ENCODE results near the gene B3GNT9.

DNA sequence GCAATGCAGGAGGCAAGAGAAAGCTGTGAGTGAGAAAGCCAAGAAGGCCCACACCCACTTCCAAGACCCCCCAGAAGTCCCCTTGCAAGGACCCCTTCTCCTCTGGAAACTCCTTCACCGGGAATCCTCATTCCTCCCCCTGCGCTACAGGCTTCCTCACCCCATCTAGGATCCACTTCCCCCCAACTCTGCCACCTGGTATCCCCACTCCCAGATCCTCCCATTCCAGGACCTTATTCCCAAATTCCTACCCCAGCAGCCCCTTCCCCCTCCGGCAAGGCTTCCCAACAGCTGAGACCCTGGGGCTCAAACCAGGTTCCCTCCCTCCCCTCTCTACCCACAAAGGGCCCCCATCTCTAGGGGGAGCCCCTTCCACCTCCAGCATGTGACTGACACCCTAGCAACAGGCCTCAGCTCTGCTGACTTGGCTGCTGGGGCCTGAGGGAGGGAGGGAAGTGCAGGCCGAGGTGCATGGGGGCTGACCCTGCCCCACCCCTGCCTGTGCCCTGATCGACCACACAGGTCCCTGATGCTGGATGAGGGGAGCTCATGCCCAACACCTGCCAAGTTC, 15.9 kb upstream of the B3GNT9 start:
- TF ChIP-seq, protein P1, sequence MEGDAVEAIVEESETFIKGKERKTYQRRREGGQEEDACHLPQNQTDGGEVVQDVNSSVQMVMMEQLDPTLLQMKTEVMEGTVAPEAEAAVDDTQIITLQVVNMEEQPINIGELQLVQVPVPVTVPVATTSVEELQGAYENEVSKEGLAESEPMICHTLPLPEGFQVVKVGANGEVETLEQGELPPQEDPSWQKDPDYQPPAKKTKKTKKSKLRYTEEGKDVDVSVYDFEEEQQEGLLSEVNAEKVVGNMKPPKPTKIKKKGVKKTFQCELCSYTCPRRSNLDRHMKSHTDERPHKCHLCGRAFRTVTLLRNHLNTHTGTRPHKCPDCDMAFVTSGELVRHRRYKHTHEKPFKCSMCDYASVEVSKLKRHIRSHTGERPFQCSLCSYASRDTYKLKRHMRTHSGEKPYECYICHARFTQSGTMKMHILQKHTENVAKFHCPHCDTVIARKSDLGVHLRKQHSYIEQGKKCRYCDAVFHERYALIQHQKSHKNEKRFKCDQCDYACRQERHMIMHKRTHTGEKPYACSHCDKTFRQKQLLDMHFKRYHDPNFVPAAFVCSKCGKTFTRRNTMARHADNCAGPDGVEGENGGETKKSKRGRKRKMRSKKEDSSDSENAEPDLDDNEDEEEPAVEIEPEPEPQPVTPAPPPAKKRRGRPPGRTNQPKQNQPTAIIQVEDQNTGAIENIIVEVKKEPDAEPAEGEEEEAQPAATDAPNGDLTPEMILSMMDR (IDR thresholded peaks at IDR 0.05): no peak
- TF ChIP-seq, protein P2, sequence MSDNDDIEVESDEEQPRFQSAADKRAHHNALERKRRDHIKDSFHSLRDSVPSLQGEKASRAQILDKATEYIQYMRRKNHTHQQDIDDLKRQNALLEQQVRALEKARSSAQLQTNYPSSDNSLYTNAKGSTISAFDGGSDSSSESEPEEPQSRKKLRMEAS (IDR thresholded peaks at IDR 0.05): no peak
- TF ChIP-seq POLR2A (IDR thresholded peaks at IDR 0.05; ENCODE audit: low read length) (no peak), BHLHE40 (IDR thresholded peaks at IDR 0.05; ENCODE audit: low read depth, low read length) (no peak), FOSL2 (IDR thresholded peaks at IDR 0.05) (no peak), FOSL2 (CRISPR knock-in tag; IDR thresholded peaks at IDR 0.05) (no peak), MAFK (IDR thresholded peaks at IDR 0.05; ENCODE audit: partially characterized antibody) (no peak)
- TF ChIP-seq, protein P3, sequence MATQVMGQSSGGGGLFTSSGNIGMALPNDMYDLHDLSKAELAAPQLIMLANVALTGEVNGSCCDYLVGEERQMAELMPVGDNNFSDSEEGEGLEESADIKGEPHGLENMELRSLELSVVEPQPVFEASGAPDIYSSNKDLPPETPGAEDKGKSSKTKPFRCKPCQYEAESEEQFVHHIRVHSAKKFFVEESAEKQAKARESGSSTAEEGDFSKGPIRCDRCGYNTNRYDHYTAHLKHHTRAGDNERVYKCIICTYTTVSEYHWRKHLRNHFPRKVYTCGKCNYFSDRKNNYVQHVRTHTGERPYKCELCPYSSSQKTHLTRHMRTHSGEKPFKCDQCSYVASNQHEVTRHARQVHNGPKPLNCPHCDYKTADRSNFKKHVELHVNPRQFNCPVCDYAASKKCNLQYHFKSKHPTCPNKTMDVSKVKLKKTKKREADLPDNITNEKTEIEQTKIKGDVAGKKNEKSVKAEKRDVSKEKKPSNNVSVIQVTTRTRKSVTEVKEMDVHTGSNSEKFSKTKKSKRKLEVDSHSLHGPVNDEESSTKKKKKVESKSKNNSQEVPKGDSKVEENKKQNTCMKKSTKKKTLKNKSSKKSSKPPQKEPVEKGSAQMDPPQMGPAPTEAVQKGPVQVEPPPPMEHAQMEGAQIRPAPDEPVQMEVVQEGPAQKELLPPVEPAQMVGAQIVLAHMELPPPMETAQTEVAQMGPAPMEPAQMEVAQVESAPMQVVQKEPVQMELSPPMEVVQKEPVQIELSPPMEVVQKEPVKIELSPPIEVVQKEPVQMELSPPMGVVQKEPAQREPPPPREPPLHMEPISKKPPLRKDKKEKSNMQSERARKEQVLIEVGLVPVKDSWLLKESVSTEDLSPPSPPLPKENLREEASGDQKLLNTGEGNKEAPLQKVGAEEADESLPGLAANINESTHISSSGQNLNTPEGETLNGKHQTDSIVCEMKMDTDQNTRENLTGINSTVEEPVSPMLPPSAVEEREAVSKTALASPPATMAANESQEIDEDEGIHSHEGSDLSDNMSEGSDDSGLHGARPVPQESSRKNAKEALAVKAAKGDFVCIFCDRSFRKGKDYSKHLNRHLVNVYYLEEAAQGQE (IDR thresholded peaks at IDR 0.05): no peak
